Measurements from ENCODE around the gene EFNA5.

Gene EFNA5

DNA sequence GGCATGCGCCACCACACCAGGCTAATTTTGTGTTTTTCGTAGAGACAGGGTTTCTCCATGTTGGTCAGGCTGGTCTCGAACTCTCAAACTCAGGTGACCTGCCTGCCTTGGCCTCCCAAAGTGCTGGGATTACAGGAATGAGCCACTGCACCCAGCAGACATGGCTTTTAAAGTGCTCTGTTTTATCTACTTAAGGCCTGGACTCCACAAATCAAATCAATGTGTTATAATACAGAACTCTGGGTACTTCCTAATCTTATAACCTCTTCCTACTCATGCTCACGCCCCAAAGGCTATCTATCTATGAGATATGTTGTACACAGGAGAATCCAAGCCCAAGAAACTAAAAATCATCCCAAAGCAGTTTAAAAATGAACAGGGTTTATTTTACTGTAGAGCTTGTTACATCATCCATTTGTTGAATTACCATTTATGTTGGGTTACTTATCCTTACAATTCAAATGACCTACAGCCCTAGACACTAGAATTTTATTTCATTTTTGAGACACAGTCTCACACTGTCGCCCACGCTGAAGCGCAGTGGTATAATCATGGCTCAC lies 155.1 kb downstream of the EFNA5 start:
- no peaks in the 10 kb centered on the region for H3K4me1 Mint-ChIP-seq (ENCODE audit: low read depth)
- H3K36me3 Mint-ChIP-seq (ENCODE audit: low read depth) = no peaks in the 10 kb centered on the region
- no peaks in the 10 kb centered on the region for H3K9me3 Mint-ChIP-seq
- H3K27me3 Mint-ChIP-seq (ENCODE audit: low read depth) = peaks cover 9% of the 10 kb centered on the region
- no peak overlapping the region for H3K27ac Mint-ChIP-seq
- no peak overlapping the region for H3K4me3 Mint-ChIP-seq

DNA sequence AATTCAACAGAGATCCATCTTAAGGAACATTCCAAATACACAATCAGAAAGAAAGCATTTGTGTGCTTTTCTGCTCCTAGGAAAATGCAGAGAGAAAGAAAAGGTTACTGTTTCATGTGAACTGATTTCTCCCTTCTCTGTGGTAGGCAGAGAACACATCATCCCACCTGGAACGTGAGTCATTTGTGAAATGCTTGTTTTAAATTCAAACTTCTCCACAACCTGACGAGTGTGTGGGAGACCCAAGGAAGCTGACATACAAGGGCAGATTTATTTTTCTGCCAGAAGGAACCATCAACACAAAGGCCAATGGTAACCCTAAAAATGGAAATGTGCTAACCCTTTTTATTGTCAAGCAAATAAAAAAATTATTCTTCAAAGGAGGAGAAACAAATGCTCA lies 156.4 kb downstream of the EFNA5 start:
- Mint-ChIP-seq H3K4me3 (no peak overlapping the region), H3K9me3 (no peaks in the 10 kb centered on the region), H3K4me1 (ENCODE audit: low read depth) (no peaks in the 10 kb centered on the region), H3K27me3 (ENCODE audit: low read depth) (no peaks in the 10 kb centered on the region), H3K36me3 (ENCODE audit: low read depth) (no peaks in the 10 kb centered on the region), H3K27ac (no peak overlapping the region)

DNA sequence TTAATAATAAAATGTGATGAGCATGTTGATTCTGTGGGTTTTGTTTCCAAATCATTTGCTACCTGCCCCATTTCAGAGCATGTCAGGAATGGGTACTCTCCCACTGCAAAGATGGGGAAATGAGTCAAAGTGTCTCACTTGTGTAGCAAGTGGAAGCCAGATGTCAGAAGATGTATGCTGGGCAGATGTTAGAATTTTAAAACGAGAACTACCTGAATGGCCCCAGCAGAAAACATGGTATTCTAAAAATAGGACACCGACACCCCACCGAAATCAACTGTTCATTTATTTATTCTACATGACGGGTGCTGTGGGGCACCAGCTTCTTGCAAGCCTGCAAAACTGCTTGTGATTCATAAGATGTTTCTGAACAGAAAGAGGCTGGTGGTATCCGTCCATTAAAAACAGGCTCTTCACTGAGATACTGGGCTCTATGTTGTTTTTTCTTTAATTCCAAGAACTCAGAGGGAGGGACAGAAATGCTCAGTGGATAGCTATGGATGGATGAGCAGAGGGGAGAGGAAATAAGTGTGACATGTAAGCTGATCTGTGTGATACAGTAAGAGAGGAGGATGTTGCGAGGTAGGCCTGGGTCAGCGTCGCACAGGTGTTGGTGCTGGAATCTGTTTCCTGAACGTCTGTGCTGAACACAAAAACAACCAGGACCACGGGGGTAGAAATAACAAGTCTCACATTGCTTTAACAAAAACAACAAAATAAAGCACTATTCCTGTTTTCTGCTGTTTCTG lies 157.2 kb downstream of the EFNA5 start:
- Mint-ChIP-seq H3K27me3 (ENCODE audit: low read depth) (no peaks in the 10 kb centered on the region), H3K27ac (no peak overlapping the region)

DNA sequence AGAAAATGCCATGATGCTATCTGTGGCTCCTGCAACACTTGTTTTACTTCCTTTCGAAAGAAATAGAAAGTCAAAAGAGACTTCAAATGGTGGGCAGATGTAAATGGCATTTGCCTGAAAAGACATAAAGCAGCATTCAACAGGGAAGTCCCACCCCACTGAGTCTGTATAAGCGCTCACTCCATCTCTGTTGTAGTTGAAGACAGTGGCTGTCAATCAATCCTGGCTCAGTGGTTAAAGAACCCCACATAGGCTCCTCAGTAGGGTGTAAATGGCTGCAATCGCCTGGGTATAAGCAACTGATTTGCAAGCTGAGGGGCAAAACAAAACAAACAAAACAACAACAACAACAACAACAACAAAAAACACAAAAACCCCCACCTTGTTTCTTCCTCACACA lies 158.7 kb downstream of the EFNA5 start:
- no peaks in the 10 kb centered on the region for H3K4me1 Mint-ChIP-seq (ENCODE audit: low read depth)
- no peaks in the 10 kb centered on the region for H3K36me3 Mint-ChIP-seq (ENCODE audit: low read depth)
- H3K4me3 Mint-ChIP-seq = no peak overlapping the region
- H3K27me3 Mint-ChIP-seq (ENCODE audit: low read depth) = peaks cover 5% of the 10 kb centered on the region
- no peaks in the 10 kb centered on the region for H3K9me3 Mint-ChIP-seq
- H3K27ac Mint-ChIP-seq = no peak overlapping the region

More for the DNA sequence above, 157.2 kb downstream of the EFNA5 start:
- no peak overlapping the region for H3K4me3 Mint-ChIP-seq
- no peaks in the 10 kb centered on the region for H3K36me3 Mint-ChIP-seq (ENCODE audit: low read depth)
- no peaks in the 10 kb centered on the region for H3K9me3 Mint-ChIP-seq
- H3K4me1 Mint-ChIP-seq (ENCODE audit: low read depth) = no peaks in the 10 kb centered on the region

DNA sequence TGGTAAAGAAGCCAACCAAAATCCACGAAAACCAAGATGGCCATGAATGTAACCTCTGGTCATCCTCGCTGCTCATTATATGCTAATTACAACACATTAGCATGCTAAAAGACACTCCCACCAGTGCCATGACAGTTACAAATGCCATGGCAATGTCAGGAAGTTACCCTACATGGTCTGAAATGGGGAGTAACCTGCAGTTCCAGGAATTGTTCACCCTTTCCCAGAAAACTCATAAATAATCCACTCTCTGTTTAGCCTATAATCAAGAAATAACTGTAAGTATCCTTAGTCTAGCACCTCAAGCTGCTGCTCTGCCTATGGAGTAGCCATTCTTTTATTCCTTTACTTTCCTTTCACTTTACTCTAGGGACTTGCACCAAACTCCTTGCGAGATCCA lies 160.6 kb downstream of the EFNA5 start:
- H3K4me3 Mint-ChIP-seq = no peak overlapping the region
- no peaks in the 10 kb centered on the region for H3K36me3 Mint-ChIP-seq (ENCODE audit: low read depth)
- peaks cover 23% of the 10 kb centered on the region for H3K27me3 Mint-ChIP-seq (ENCODE audit: low read depth)
- H3K4me1 Mint-ChIP-seq (ENCODE audit: low read depth) = no peaks in the 10 kb centered on the region
- H3K9me3 Mint-ChIP-seq = no peaks in the 10 kb centered on the region
- H3K27ac Mint-ChIP-seq = no peak overlapping the region

DNA sequence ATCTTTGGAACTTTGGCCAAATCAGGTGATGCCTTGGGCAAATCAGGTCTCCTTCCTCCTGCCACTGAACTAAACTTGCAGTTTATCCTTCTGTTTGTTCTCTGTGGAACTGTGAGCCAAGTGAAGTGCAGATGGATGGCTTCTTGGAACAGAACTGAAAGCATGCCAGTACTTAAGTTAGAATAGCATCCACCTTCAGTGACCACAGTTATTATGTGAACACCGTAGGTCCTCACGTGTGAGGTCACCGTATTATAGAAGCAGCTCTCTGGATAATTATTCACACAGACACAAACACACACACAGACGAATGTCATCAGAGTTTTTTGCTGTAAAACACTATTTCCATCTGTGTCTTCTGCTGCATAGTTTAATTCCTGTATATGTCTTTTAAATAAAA lies 162.6 kb downstream of the EFNA5 start:
- H3K36me3 Mint-ChIP-seq (ENCODE audit: low read depth) = no peaks in the 10 kb centered on the region
- H3K9me3 Mint-ChIP-seq = no peaks in the 10 kb centered on the region
- H3K4me1 Mint-ChIP-seq (ENCODE audit: low read depth) = no peaks in the 10 kb centered on the region
- peaks cover 23% of the 10 kb centered on the region for H3K27me3 Mint-ChIP-seq (ENCODE audit: low read depth)
- no peak overlapping the region for H3K4me3 Mint-ChIP-seq
- no peak overlapping the region for H3K27ac Mint-ChIP-seq

DNA sequence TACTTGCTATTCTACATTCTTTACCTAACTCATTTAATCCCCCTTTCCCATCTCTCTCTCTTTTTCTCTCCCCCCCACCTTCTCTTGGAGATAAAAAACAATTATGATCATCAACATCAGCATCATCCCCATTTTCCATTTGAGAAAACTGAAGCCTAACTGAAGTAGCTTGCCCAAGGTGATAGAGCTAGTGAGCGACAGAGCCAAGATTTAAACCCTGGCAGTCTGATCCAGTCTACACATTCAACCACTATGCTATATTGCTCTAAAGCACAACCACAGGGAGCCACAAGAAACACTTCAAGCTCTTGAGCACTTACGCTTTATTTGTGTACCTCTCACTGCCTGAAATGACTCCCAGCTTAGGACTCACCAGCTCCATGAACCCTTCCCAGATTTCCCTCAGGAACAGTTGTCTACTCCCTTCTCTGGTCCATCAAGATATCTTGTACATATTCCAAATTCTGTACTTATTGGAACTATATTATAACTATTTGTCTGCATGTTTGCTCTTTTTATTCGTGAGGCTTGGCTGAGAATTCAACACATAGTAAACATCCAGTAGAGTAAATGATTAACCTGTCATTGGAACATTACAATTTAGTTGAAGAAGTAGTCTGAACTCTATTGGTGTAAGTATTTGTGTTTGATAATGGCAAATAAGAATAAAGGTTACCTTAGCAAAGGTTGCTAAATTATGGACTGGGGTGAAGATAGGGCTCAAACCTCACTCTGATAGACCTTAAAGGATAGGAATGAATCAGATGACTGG lies 164.8 kb downstream of the EFNA5 start:
- H3K9me3 Mint-ChIP-seq = no peaks in the 10 kb centered on the region
- no peak overlapping the region for H3K4me3 Mint-ChIP-seq
- no peaks in the 10 kb centered on the region for H3K36me3 Mint-ChIP-seq (ENCODE audit: low read depth)
- H3K27ac Mint-ChIP-seq = no peak overlapping the region
- H3K27me3 Mint-ChIP-seq (ENCODE audit: low read depth) = peaks cover 33% of the 10 kb centered on the region
- peaks cover 7% of the 10 kb centered on the region for H3K4me1 Mint-ChIP-seq (ENCODE audit: low read depth)

DNA sequence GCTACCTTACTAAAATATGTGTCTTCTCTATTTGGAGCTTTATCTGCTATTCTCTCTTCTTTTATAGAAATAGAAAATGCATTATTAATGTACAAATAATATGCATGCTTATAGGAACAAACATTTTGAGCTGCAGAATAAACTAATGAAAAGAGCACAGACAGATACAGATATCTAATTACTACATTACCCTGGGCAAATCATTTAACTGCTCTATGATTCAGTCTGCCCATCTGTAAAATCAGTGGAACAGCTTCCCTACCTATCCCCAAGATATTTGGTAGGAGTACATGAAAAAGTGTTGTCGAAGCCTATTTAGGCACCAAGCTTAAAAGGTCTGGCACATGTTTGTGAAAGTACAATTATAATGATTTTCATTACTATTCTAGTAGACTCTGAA lies 166.3 kb downstream of the EFNA5 start:
- H3K27me3 Mint-ChIP-seq (ENCODE audit: low read depth) = peaks cover 33% of the 10 kb centered on the region
- H3K4me1 Mint-ChIP-seq (ENCODE audit: low read depth) = peaks cover 7% of the 10 kb centered on the region
- no peak overlapping the region for H3K27ac Mint-ChIP-seq

DNA sequence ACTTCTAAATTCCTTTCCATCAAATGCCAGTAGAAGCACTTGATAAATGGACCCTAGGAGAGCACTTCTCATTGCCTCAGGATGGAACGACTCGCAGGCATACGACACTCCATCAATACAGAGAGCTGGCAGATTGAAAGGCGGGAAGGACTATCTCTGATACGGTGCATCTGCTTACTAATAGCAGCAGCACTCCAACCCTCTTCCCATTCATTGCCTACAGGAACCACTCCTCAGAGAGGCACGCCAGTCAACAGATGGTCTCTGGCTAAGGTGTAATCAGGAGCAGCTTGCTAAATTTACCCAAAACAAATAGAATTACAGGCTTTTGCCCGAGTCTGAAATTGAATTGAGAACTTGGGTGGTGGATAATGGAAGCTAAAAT lies 168.1 kb downstream of the EFNA5 start:
- no peak overlapping the region for H3K27ac Mint-ChIP-seq

More for the DNA sequence above, 166.3 kb downstream of the EFNA5 start:
- Mint-ChIP-seq H3K36me3 (ENCODE audit: low read depth) (no peaks in the 10 kb centered on the region), H3K4me3 (no peak overlapping the region), H3K9me3 (no peaks in the 10 kb centered on the region)

DNA sequence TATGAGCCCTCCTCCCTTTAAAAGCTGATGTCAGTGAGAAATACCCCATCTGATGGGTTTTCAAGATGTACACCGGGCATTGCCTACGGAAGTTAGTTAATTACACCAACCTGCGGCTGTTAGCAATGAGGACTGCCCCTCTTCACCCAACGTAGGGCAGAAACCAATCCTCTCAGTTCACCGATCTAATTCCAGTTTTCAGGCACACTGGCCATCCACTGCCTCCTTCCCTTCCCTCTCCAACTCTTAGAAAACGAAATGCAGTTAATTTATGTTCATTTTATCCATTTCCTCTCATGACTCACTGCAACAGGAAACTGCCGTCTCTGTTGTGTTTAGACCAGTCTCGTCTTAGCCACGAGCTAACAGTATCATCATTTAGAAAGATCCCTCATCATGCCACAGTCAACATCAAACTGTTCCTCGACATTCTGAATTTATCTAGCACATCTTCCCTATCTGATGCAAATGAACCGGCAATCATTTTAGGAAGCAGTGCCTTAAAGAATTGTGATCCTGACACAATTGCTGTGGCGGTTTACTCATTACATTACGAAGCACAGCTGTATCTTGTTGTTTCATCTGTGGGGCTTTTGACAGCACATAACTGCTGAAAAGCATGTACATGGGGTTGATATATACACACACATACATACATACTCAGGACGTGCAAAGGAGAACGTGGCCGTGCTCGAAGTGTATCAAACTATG lies 168.6 kb downstream of the EFNA5 start:
- Mint-ChIP-seq H3K4me3 (no peak overlapping the region), H3K4me1 (ENCODE audit: low read depth) (peaks cover 7% of the 10 kb centered on the region), H3K36me3 (ENCODE audit: low read depth) (no peaks in the 10 kb centered on the region), H3K9me3 (no peaks in the 10 kb centered on the region), H3K27ac (no peak overlapping the region), H3K27me3 (ENCODE audit: low read depth) (peaks cover 29% of the 10 kb centered on the region)

More for the DNA sequence above, 168.1 kb downstream of the EFNA5 start:
- Mint-ChIP-seq H3K27me3 (ENCODE audit: low read depth) (peaks cover 33% of the 10 kb centered on the region), H3K9me3 (no peaks in the 10 kb centered on the region), H3K4me1 (ENCODE audit: low read depth) (peaks cover 7% of the 10 kb centered on the region), H3K36me3 (ENCODE audit: low read depth) (no peaks in the 10 kb centered on the region), H3K4me3 (no peak overlapping the region)

DNA sequence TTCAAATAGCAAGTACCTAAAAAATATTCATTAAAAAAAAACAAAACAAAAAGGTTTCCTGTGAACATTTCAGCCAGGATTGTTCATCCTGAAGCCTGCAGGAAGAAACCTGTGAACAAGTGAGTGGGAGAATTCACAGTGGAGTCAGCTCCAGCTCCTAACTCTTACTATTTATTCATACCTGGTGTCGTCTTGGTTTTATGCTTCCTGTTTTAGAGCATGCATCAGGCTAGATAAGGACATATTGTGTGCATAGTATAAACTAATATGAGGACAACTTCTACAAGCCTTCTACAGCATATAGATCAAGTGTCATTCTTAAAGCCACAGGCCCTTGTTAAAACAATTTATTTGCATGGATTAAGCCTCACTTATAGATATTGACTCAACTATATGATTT lies 169.9 kb downstream of the EFNA5 start:
- no peaks in the 10 kb centered on the region for H3K36me3 Mint-ChIP-seq (ENCODE audit: low read depth)
- no peak overlapping the region for H3K4me3 Mint-ChIP-seq
- H3K27me3 Mint-ChIP-seq (ENCODE audit: low read depth) = peaks cover 17% of the 10 kb centered on the region
- H3K27ac Mint-ChIP-seq = no peak overlapping the region
- peaks cover 7% of the 10 kb centered on the region for H3K4me1 Mint-ChIP-seq (ENCODE audit: low read depth)
- H3K9me3 Mint-ChIP-seq = no peaks in the 10 kb centered on the region

DNA sequence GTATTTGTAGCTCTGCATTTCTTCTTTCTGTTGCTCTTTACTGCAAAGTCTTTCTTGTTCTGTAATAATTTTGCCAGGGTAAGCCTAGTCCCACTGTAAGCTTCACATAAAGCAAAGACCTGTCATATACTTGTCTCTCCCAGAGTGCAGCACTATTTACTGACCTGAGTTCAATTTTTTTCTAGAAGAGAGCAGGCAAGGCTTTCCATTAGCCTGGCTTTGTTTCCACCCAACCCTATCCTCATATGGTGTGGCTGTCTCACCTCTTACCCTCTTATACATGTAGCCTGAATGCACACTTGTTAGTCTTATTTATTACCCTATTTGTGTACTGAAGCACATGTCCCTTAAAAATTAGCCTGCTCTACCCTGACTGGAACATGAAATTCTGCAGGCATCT lies 170.4 kb downstream of the EFNA5 start:
- no peak overlapping the region for H3K27ac Mint-ChIP-seq
- H3K9me3 Mint-ChIP-seq = no peaks in the 10 kb centered on the region
- peaks cover 7% of the 10 kb centered on the region for H3K4me1 Mint-ChIP-seq (ENCODE audit: low read depth)
- H3K27me3 Mint-ChIP-seq (ENCODE audit: low read depth) = peaks cover 12% of the 10 kb centered on the region
- H3K4me3 Mint-ChIP-seq = no peak overlapping the region
- no peaks in the 10 kb centered on the region for H3K36me3 Mint-ChIP-seq (ENCODE audit: low read depth)

DNA sequence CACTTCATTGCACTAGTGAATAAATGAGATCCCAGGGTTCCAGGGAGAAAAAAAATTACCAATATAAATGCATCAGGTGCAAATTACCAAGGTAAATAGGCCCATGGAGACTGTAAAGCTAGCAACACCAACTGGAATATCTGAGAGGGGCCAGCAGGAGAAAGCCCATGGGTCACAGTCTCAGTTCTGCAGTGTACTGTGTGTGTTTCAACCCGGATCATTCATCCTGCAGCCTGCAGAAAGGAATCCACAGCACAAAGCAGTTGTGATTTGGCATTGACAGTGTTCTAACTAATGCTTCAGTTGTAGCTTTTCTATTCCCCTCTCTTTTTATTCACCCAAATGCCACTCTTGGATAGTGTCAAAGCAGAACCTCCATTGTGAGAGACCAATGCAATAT lies 171.0 kb downstream of the EFNA5 start:
- Mint-ChIP-seq H3K4me3 (no peak overlapping the region), H3K36me3 (ENCODE audit: low read depth) (no peaks in the 10 kb centered on the region), H3K27ac (no peak overlapping the region), H3K4me1 (ENCODE audit: low read depth) (peaks cover 7% of the 10 kb centered on the region), H3K9me3 (no peaks in the 10 kb centered on the region), H3K27me3 (ENCODE audit: low read depth) (peaks cover 10% of the 10 kb centered on the region)

DNA sequence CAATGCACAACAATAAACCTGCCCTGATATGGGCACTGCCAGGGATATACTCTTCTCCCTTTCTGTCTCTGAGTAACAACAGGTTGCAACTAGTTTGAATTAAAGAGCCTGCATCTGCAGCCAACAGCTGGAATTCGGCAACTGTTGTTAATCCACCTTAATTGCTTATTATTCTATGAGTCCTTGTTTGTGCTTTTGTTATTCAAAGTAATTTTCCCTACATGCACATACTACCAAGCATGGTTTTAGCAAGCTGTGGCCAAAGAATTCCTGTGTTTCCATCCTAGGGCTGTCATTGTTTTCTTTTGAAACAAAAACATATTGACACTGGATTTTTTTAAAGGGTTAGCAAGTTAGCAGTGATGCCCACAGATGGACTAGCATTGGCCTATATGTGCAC lies 171.5 kb downstream of the EFNA5 start:
- Mint-ChIP-seq H3K27me3 (ENCODE audit: low read depth) (peaks cover 10% of the 10 kb centered on the region), H3K4me1 (ENCODE audit: low read depth) (peaks cover 7% of the 10 kb centered on the region), H3K27ac (no peak overlapping the region), H3K4me3 (no peak overlapping the region), H3K9me3 (no peaks in the 10 kb centered on the region), H3K36me3 (ENCODE audit: low read depth) (no peaks in the 10 kb centered on the region)
